Muscle layer of duodenum (tissue), 2 donors: Measurements from ENCODE around the gene QKI.
"Not testable (repeated sequence)": the region's sequence is repeated elsewhere in the genome, so short reads cannot be mapped to it uniquely, and the experiment has no call there.

Experiments
- H3K27ac ChIP-seq: one replicate; pipeline ENCODE4 v1.7.0; 2013; ENCODE audit warnings: mild to moderate bottlenecking, low read length
- H3K27me3 ChIP-seq: one replicate; pipeline ENCODE4 v1.7.0; 2013; ENCODE audit warnings: low read depth, mild to moderate bottlenecking, control low read depth, low read length
- H3K36me3 ChIP-seq, 2 donors: one replicate each; pipeline ENCODE4 v1.7.0; 2013; ENCODE audit warnings: low read length in 2 of 2, control low read depth in 1 of 2, mild to moderate bottlenecking in 1 of 2; ENCODE audit not compliant: insufficient read depth in 2 of 2, control insufficient read depth in 1 of 2
- H3K4me1 ChIP-seq, 2 donors: one replicate each; pipeline ENCODE4 v1.7.0; 2013; ENCODE audit warnings: low read length in 2 of 2, mild to moderate bottlenecking in 2 of 2, control low read depth in 1 of 2, moderate library complexity in 1 of 2; ENCODE audit not compliant: insufficient read depth in 2 of 2, control insufficient read depth in 1 of 2
- H3K4me3 ChIP-seq, 2 donors: one replicate each; pipeline ENCODE4 v1.7.0; 2013; ENCODE audit warnings: low read length in 2 of 2, low read depth in 1 of 2, mild to moderate bottlenecking in 1 of 2
- H3K9me3 ChIP-seq, 2 donors: one replicate each; pipeline ENCODE4 v1.7.0; 2013; ENCODE audit warnings: low read length in 2 of 2, control low read depth in 1 of 2, mild to moderate bottlenecking in 1 of 2; ENCODE audit not compliant: control insufficient read depth in 1 of 2
- donor health status: healthy.

Gene QKI

DNA sequence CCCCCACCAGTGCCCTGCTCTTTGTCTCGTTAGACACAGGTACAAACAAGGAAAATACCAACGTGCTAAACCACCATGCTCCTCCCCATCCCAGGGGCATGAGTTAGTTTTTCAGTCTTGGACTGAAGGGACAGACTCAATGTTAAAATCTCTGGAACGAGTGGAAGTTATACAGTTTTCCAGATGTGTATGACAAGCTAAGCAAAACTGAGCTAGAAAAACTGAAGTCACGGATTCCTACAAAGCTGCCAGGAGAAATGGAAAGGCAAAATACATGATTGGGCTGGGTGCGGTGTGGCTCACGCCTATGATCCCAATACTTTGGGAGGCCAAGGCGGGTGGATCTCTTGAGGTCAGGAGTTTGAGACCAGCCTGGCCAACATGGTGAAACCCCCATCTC, 34.3 kb upstream of the QKI start:
- H3K27me3 ChIP-seq, result no peaks in the 10 kb centered on the region
- H3K36me3 ChIP-seq, result no peaks in the 10 kb centered on the region
- no peak overlapping the region for H3K4me3 ChIP-seq

DNA sequence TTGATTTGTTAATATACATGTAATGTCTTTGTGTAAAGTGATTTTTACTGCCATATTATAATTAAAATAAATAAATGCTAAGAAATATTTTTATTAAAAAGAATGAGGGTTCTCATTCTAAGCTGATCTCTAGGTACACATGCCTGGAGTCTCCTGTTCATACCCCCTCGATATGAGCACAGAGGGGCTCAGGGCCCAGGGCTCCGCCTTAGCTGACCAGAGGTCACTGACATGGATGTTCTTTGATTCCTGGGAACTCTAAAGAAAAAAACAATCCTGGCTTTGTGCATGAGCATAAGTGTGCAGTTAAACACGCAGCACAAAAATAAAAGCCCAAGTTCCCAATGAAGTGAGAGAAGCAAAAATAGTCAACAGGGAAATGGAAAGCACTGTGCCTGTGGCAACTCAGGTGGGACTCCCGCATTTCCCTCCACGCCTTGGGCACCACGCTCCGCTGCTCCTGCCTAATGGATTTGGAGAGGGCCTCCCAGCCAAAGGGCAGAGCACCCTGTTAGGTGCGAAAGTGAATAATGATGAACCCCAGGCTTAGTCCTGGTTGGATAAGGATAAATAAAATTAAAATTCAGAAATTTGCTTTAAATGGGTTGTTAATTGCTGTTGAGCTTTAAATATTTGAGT, 33.3 kb upstream of the QKI start:
- no peaks in the 10 kb centered on the region for H3K9me3 ChIP-seq
- no peaks in the 10 kb centered on the region for H3K27me3 ChIP-seq
- H3K4me1 ChIP-seq, result no peaks in the 10 kb centered on the region
- no peaks in the 10 kb centered on the region for H3K36me3 ChIP-seq
- no peak overlapping the region for H3K27ac ChIP-seq
- H3K4me3 ChIP-seq, result no peak overlapping the region

More for the DNA sequence above, 34.3 kb upstream of the QKI start:
- H3K9me3 ChIP-seq, result no peaks in the 10 kb centered on the region
- no peaks in the 10 kb centered on the region for H3K4me1 ChIP-seq
- H3K27ac ChIP-seq, result no peak overlapping the region

DNA sequence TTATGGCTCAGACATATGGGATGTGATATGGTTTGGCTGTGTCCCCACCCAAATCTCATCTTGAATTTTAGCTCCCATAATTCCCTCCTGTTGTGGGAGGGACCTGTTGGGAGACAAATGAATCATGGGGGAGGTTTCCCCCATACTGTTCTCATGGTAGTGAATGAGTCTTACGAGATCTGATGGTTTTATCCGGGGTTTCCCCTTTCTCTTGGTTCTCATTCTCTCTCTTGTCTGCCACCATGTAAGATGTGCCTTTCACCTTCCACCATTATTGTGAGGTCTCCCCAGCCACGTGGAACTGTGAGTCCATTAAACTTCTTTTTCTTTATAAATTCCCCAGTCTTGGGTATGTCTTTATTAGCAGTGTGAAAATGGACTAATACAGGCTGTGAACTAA, 31.1 kb upstream of the QKI start:
- H3K9me3 ChIP-seq, H3K4me1 ChIP-seq, H3K27ac ChIP-seq, H3K27me3 ChIP-seq, H3K36me3 ChIP-seq, H3K4me3 ChIP-seq: not testable (repeated sequence)

- no peak overlapping the region for H3K27ac ChIP-seq
These were observed 30.6 kb upstream of the QKI start for GRCh38 chr6:163383912-163384311.

GRCh38 chr6:163384510-163384909, 30.0 kb upstream of the QKI start:
- Histone ChIP-seq H3K4me3 (no peak overlapping the region), H3K27ac (no peak overlapping the region), H3K27me3 (no peaks in the 10 kb centered on the region), H3K9me3 (no peaks in the 10 kb centered on the region), H3K36me3 (no peaks in the 10 kb centered on the region), H3K4me1 (no peaks in the 10 kb centered on the region)

More at GRCh38 chr6:163383912-163384311, 30.6 kb upstream of the QKI start:
- Histone ChIP-seq H3K9me3 (no peaks in the 10 kb centered on the region), H3K4me1 (no peaks in the 10 kb centered on the region), H3K4me3 (no peak overlapping the region), H3K27me3 (no peaks in the 10 kb centered on the region), H3K36me3 (no peaks in the 10 kb centered on the region)

DNA sequence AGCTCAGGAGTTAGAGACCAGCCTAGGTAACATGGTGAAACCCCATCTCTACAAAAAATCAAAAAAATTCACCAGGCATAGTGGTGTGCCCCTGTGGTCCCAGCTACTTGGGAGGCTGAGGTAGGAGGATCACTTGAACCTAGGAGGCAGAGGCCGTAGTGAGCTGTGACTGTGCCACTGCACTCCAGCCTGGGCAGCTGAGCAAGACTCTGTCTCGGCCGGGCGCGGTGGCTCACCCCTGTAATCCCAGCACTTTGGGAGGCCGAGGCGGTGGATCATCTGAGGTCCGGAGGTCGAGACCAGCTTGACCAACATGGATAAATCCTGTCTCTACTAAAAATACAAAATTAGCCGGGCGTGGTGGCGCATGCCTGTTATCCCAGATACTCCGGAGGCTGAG, 29.0 kb upstream of the QKI start:
- not testable (repeated sequence) for H3K27ac ChIP-seq, H3K36me3 ChIP-seq, H3K27me3 ChIP-seq, H3K4me3 ChIP-seq, H3K9me3 ChIP-seq, H3K4me1 ChIP-seq

- no peaks in the 10 kb centered on the region for H3K36me3 ChIP-seq
- no peak overlapping the region for H3K4me3 ChIP-seq
- no peaks in the 10 kb centered on the region for H3K9me3 ChIP-seq
- no peak overlapping the region for H3K27ac ChIP-seq
- no peaks in the 10 kb centered on the region for H3K27me3 ChIP-seq
- no peaks in the 10 kb centered on the region for H3K4me1 ChIP-seq
These were observed 28.1 kb upstream of the QKI start for GRCh38 chr6:163386329-163386908.

- Histone ChIP-seq H3K27me3 (no peaks in the 10 kb centered on the region), H3K4me1 (no peaks in the 10 kb centered on the region), H3K9me3 (no peaks in the 10 kb centered on the region), H3K4me3 (no peak overlapping the region), H3K27ac (no peak overlapping the region), H3K36me3 (no peaks in the 10 kb centered on the region)
These were observed 27.2 kb upstream of the QKI start for GRCh38 chr6:163387317-163387716.

- H3K27me3 ChIP-seq, result no peaks in the 10 kb centered on the region
- H3K27ac ChIP-seq, result no peak overlapping the region
- no peak overlapping the region for H3K4me3 ChIP-seq
- no peaks in the 10 kb centered on the region for H3K9me3 ChIP-seq
- H3K36me3 ChIP-seq, result no peaks in the 10 kb centered on the region
- peaks cover 0 to 4% of the 10 kb centered on the region in 2 donors for H3K4me1 ChIP-seq
These were observed 25.2 kb upstream of the QKI start for GRCh38 chr6:163389354-163389753.

DNA sequence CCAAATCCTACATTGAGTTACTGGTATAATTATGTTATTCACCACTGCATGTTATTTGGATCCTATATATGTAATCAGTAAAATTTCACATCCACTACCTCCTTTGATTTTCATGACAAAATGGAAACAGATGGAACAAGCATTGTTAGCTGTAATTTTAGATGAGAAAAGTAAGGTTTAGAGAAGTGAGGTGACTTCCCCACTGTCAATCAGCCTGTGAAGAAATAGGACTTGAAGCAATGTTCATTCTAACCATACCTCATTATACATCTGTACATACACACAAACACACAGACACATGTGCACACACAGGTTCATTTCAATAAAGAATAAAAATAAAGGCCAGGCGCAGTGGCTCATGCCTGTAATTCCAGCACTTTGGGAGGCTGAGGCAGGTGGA, 23.7 kb upstream of the QKI start:
- peaks cover 0 to 4% of the 10 kb centered on the region in 2 donors for H3K4me1 ChIP-seq
- H3K36me3 ChIP-seq, result no peaks in the 10 kb centered on the region
- H3K27me3 ChIP-seq, result no peaks in the 10 kb centered on the region
- no peak overlapping the region for H3K4me3 ChIP-seq
- no peak overlapping the region for H3K27ac ChIP-seq
- no peaks in the 10 kb centered on the region for H3K9me3 ChIP-seq

- no peak overlapping the region for H3K27ac ChIP-seq
- H3K4me3 ChIP-seq, result no peak overlapping the region
- peaks cover 0 to 4% of the 10 kb centered on the region in 2 donors for H3K4me1 ChIP-seq
- no peaks in the 10 kb centered on the region for H3K36me3 ChIP-seq
- H3K9me3 ChIP-seq, result no peaks in the 10 kb centered on the region
- H3K27me3 ChIP-seq, result no peaks in the 10 kb centered on the region
These were observed 22.5 kb upstream of the QKI start for GRCh38 chr6:163391985-163392384.

DNA sequence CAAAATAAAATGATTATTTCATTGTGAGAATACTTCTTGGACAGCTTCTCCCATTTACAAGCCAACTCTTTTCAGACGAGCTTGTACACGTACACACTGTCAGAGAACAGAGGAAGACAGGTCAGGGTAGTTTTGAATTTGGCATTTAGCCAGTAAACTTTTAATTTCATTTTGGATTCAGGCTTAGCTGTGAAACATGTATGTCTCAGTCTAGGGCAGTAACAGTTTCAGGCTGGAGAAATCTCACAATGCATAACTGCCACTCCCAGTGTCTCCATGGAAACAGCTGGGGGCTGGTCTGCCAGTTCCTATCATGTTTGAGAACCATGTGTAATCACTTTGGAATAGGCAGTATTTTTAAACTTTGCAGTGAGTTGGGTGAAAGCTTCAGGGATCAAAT, 22.0 kb upstream of the QKI start:
- no peak overlapping the region for H3K4me3 ChIP-seq
- H3K27me3 ChIP-seq, result no peaks in the 10 kb centered on the region
- H3K4me1 ChIP-seq, result peaks cover 0 to 4% of the 10 kb centered on the region in 2 donors
- no peaks in the 10 kb centered on the region for H3K9me3 ChIP-seq
- H3K27ac ChIP-seq, result no peak overlapping the region
- H3K36me3 ChIP-seq, result no peaks in the 10 kb centered on the region
